GM19372 (cell line): ENCODE data around the gene ZBTB7C.

Experiments used
- ATAC-seq: cut with Tn5 transposase; IDR thresholded peaks from one replicate; pipeline ENCODE4 v1.9.1; 2021; ENCODE audit warnings: mild to moderate bottlenecking, low read depth, moderate library complexity; ENCODE audit not compliant: unreplicated experiment

ZBTB7C gene

DNA sequence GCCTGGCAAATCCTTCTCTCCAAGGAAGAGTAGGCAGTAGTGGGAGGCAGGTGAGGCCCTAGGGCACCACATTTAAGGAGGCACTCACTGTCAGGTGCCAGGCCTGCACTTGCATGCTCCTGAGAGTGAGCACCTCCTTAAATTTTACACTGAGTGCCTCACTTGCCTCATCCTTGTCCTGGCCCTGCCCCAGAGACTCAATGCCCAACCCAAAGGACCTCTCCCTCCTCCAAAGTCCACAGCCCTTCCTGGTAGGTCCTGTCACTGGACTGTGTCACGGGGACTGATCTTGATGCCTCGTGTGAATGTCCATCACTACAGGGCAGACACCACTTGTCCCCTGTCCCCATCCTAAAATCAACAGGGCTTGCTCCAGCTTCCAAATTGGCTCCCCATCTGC, 235.6 kb downstream of the ZBTB7C start:
- ATAC-seq, result no peak

DNA sequence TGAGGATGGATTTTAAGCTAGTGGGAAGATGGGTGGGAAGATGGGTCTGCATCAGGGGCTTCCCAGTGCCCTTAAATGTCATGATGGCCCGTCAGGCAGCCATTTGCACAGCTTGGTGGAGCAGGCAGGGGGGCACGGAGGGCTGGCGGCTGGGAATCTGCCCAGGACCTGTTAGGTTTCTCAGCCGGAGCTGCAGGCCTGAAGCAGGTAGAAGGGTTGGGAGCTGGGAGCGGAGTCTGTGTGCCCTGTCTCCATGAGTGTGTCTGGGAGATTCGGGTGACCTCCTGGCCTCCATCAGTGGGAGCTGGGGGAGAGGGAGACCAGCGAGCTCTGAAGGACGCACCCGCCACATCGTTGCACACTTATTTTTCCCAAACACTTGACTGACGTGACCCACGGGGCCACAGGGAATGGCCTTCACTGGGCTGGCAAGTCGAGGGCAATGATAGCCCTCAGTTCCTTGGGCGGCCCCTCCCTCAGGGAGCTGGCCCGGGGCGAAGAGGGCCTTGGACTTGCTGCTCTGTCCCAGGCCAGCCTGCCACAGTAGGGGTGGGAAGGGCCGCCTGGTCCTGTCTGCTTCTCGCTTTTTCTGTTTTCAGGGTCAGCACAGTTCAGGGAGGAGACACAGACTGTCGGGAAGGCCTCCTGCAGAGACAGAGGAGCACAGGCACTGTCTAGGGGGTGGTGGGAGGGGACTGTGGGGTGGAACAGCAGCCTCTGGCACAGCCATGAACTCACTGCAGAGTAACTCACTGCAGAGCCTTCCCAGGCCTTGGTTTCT, 236.8 kb downstream of the ZBTB7C start:
- ATAC-seq, result no peak

DNA sequence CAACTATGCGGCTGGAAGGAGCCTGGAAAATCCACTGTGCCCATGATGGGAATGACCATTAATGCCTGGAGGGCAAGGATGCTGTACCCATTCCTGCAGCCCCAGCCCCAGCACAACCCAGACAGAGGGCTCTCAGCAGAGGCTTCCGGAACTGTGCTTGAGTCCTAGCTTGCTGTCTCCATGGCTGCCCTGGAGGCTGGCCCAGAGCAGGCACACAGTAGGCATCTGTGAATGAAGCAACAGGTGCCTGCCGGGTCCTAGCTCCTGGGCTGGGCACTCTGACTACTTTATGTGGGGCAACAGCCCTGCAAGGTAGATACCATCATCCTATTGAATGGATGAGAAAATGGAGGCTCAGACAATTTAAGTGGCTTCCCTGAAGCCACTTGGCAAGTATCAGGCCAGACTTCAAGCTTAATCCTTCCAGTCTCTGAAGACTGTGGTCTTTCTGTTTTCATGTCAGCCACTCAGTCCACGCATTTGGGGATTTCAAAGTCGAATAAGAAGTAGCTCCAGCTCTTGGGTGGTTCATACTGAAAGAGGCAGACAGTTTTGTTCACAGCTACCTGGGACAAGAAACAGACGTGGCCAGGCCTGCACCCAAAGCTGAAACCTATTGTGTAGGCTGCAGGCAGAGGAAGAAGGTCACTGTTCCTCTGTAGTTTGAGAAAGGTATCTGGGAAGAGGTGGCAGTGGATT, 237.5 kb downstream of the ZBTB7C start:
- ATAC-seq, result no peak

DNA sequence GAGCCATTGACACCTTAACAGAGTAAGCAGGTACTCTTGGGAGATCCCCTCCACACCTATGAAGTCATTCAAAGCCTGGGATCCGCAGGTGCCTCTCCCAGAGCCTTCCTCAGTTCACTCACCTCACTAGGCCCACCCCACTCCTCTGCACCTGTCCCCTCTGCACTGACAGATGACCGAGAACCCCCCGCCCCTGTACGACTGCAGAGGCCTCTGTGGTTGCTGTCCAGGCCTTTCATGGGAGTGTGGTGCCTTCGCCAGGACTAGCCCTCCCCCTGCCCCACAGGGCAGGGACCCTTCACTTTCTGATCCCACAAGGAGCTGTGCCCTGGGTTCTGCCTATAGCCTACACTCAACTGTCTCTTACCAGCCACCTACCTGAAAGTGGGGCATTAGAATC, 238.5 kb downstream of the ZBTB7C start:
- no peak for ATAC-seq

DNA sequence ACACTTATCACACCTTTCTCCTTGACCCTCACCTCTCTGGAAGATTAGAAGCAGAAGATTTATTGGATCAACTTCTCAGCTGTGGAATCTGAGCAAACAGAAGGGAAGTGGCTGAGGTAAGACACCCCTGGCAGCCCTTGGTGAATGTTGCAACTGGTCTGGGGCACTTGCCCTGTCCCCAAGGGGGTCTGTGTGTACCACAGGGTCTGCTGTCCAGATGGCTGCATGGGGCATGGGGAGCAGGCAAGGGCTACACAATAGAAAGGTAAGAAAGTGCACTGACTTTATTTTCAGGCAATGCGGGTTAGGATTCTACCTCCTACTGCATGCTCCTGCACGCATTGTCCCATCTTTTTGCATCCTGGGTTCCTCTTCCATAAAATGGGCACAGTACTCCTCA, 240.3 kb downstream of the ZBTB7C start:
- ATAC-seq, result no peak

DNA sequence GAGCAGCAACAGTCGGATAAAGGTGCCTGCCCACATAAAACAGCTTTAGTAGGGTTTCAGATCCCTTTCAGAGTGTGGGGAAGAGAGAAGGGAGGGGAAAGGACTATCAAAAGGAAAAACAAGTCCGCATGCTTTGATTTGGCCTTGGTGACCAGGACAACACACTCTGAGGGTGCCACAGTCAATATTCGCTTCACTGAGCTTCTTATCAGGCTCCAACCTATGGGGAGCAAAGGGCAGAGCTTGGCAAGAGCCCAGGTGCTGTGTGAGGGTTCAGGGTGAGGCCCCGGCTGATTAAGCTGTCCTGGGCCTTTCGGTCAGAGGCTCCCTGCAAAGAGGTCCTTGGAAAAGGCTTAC, 241.3 kb downstream of the ZBTB7C start:
- ATAC-seq, result no peak

DNA sequence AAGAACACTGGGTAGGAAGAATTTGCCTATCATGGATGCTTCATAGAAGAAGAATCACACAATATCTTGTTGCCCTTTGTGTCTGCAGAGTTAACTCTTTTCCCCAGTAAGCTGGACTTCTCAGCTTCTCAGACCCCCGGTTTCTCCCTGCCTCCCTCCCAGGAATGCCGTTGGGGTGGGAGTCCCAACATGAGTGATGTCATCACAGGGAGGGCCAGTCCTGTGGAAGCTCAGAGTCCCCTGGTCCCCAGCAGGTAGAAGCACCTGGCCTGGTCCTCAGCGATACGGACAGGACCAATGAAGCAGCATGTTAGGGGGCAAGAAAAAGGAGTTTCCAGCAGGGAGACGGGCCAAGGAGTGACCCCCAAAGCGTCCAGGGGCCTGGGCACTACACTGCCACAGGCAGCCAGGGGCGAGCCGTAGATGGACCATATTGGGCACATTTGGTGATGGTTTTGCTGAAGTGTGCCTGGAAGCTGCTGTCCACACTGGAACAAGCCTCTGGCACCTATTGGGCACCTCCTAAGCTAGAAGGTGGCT, 242.8 kb downstream of the ZBTB7C start:
- no peak for ATAC-seq

DNA sequence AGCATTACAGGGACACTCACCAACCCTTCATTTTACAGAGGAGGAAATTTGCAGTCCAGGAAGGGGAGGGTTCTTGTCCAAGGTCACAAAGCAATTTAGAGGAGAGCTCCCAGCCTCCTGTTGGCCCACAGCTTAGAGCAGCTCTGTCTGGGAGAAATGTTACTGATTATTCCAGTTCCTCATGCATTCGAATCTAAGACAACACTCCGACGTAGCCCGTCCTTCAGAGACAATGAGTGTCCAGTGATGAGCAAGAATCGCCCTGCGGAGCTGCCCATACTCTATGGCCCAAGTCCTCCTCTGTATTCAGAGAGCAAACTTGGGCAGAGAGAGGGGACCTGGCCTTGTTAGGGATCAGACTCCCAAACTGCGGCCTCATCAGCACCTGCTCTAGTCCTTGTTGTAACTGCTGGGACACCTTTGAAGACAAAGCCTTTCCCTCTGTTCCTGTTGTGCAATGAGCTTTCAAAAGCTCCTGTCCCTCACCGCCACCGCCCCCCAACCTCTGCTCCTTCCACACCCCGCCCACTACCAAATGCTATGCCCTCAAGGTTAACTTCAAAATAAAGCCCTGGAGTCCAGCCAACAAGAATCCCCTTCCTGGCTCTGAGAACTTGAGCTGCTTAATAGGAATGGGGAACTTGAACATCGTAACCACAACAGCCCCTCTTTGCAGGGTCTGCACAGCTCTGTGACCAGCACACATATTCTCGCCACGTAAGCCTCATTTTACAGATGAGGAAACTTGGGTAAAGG, 243.9 kb downstream of the ZBTB7C start:
- no peak for ATAC-seq

DNA sequence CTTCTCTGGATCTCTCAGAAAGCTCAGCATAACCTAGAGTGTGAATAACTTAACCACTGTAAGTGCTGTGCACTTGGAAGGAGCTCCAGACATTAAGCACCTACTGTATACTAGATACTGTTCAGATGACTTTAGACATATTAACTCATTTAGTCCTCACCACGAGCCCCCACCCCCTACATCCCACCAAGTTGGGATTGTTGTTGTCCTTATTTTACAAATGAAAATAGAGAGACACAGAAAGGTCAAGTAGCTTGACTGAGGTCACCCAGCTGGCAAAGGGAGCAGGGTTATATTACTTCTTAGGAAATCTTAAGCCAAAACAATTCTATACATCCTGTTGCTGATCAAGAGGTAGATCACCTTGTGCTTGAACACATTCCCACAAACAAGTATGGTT, 244.5 kb downstream of the ZBTB7C start:
- ATAC-seq, result no peak

DNA sequence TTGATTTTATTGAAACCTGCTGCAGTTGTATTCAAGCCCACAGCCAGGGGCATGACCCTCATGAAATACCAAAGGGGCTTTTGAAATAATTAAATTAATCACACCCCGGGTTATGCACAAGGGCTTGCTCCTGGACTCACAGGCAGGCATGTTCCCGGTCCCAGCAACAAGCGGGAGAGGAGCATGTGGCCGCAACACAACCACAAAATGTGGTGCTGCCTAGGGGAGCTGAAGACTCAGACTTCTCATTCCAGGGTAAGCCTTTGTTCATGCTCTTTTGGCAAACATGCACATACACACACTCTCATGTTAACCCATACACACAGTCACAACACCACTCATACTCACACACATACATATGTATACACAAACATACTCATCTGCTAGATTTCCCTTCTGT, 245.1 kb downstream of the ZBTB7C start:
- no peak for ATAC-seq

DNA sequence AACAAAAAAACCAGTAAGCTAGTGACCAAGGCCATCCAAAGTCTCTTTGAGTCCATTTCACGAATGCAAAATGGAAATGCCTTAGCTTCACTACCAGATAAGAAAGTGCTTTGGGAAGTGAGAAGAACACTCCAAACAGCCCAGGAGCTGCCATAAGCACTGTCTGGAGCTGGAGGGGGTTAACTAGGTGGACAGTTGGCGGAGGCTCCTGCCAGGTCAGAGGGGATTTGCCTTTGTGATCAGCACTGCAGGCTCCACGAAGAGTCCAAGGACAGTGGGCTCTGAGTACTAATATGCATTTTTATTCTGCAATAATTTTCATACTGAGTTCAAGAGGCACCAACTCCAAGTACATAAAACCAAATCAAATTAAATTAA, 245.5 kb downstream of the ZBTB7C start:
- ATAC-seq, result no peak

DNA sequence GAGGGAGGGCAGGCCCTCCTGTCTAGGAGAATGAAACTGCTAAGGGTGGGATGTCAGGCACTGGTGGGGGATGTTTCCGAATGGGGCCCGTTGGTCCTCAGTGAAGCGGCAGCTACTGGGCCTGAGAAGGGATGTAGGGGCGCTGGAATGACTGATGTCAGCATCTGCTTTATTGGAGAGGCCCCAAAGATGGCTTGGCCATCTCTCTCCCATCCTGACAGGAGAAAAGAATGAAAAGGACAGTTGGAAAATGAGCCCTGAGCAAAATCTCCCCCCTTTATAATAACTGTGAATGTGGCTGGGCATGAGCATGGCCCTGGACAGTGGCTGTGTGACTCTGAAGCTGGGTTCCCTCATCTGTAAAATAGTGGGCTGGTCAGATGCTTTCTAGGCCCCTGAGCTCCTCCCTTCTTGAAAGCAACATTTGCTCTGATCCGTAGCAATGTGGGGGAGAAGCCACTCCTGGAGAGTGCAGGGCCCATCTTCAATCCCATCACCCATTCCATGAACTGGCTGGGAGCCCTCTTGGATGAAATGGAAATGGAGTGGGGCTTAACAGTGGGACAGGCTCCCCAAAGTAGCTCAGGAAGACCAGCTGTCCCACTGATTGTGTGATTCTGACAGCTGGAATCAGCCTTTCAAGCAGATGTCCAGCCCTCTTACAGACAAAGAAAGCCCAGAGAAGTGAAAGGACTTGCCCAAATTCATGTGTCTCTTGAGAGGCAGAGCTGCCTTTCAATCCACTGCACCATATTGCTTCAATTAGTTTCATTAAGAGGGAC, 246.0 kb downstream of the ZBTB7C start:
- ATAC-seq, result no peak

DNA sequence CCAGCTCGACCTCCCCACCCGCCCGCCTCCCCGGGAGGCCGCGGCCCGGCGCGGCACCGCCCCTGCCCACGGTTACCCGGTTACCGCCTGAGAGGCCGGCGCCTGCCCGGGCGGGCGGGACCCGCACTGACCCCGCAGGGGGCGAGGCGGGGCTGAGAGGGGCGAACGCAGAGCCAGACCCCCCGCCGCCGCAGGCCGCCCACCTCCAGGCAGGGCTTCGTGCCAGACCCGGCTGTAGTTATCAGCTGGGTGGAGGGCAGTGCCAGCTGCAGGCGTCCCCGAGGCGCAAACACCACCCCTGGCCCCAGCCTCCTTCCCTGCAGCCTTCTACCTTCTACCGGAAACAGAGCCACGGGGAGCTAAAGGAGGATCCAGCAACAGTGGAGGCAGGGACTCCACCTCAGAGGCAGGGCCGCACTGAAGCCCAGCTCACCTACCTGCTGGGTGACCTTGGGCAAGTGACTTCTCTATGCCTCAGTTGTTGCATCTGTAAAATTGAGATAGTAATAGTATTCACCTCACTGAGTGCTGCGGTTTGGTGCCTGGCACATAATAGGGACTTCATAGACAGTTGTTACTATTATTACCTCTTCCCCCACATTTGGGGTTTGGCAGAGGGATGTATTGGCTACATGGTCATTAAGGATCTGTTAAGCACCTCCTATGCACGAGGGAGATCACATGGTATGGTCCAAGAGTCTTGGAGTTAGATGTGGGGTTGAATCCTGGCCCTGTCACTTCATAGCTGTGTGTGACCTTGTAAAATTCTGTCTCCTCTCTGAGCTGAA, 247.1 kb downstream of the ZBTB7C start:
- ATAC-seq, result peak; percentile 48

DNA sequence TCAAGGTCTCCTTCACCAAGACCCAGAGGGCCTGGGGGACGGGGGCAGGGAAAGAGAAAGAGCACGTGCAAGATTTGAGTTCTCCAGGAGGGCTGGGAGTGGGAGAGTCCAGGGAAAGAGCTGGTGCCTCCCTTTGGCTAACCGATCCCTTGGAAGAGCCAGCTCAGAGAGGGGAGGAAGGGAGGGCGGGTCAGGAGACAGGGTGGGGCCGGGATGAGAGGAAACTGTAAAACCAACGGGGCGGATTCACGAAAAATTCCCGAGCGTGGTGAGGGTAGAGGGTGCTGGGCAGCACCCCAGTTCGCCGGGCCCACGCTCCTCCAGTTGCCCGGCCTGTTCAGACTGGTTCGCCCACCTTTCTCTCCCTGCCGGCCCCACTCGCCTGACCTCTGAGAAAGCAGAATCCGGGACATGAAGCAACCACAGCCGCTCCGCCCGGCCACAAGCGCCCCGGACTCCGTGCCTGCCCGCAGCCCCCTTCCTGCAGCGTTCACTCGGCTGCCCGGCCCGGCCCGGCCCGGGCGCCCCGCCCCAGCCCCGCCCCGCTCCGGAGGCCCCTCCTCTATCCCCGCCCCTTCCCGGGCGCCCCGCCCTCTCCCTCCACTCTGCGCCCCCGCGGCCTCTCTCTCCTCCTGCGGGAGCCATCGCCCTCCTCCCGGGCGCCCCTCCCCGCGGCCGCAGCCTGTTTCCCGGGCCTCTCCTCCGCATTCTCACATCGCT, 247.8 kb downstream of the ZBTB7C start:
- peak; percentile 68 for ATAC-seq

DNA sequence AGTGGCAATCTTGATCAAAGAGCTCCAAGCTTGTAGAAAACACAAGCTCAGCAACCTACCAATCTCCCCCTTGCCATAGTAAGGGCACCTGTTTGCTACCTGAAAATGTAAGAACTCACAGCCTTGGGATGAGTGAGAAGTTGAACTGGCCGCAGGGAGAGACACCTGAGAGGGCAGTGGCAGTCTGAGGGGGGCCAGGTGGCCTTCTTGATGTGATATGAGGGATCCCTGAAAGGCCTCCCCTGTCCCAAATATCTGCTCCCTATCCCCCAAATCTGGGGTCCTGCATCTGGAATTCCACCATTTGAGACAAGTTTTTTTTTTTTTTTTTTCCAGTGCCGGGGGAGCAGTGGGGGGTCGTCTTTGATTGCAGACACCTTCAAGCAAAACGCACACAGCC, 248.6 kb downstream of the ZBTB7C start:
- no peak for ATAC-seq

DNA sequence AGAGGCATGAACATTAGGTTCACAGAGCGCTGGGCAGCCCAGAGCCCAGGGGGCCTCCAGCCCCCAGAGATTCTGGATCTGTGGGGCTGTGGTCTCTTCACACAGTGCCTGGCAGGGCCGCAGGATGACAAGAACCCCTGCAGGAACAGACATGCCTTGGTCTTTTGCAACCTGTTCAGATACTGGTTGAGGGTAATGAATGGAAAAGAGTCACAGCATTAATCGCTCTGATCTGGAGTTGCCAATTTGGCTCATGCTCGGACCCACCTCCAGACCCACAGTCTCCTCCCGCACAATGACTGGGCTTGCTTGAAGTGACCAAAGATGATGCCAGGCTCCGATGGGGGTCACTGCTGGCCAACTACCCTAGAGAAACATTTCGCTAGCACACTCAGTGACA, 249.4 kb downstream of the ZBTB7C start:
- no peak for ATAC-seq

DNA sequence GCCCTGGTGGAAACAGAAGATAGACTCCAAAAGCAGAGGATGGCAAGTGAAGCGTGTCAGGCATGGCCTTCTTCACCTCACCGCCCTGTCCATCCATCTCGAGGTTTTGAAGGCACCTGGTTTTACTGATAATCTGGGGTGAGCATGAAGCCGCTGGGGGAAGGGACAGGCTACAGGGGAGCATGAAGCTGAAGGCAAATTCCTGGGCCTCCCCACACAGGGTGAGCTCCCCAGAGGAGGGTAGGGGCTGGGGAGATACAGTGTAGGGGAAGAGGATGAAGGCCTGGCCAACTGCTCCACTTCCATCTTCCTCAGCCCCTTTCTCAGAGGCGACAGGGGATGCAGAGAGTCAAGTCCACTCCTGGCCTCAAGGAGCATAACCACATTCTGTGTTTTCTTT, 250.5 kb downstream of the ZBTB7C start:
- no peak for ATAC-seq

DNA sequence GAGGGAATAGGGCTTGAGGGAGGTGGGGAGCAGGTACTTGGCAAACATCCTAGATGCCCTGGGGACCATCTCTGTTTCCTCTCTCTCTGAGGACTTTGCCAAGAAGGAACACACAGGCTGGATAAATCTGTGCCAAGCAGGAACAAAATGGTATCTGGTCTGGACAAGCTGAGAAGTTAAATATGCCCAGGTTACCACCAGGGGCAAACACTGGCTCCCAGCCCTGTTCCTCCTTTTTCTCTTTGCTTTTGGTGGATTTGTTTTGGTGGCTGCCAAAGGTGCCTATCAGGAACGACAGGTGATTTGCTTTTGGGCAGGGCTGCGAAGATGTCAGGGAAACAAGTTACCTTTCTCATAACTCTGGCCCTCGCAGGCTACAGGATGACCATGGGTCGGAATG, 251.2 kb downstream of the ZBTB7C start:
- ATAC-seq, result no peak

DNA sequence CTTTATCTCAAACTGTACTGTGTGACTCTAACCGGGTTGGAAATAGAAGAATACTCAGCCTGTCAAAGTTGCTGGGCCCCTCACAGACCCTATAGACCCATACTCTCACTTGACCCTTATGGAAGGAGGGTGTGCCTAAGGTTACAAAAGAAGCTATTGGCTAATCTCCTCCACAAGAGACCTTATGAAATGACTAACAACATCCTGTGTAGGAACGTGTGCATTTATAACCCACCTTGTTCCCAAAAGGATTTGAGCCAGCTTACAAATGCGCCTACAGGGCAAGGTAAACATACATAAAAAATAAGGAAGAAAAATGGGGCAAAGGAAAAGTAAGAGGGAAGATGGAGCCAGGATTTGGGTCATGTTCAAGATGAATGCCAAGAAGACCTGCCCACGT, 253.3 kb downstream of the ZBTB7C start:
- no peak for ATAC-seq
